GM21576 (cell line): ENCODE results near the gene NANOS1.
"Not testable (repeated sequence)": the region's sequence is repeated elsewhere in the genome, so short reads cannot be mapped to it uniquely, and the experiment has no call there.

Source experiments
- ATAC-seq: cut with Tn5 transposase; IDR thresholded peaks from one replicate; pipeline ENCODE4 v1.9.1; 2021; ENCODE audit warnings: mild to moderate bottlenecking, moderate library complexity; ENCODE audit not compliant: unreplicated experiment

NANOS1 gene

DNA sequence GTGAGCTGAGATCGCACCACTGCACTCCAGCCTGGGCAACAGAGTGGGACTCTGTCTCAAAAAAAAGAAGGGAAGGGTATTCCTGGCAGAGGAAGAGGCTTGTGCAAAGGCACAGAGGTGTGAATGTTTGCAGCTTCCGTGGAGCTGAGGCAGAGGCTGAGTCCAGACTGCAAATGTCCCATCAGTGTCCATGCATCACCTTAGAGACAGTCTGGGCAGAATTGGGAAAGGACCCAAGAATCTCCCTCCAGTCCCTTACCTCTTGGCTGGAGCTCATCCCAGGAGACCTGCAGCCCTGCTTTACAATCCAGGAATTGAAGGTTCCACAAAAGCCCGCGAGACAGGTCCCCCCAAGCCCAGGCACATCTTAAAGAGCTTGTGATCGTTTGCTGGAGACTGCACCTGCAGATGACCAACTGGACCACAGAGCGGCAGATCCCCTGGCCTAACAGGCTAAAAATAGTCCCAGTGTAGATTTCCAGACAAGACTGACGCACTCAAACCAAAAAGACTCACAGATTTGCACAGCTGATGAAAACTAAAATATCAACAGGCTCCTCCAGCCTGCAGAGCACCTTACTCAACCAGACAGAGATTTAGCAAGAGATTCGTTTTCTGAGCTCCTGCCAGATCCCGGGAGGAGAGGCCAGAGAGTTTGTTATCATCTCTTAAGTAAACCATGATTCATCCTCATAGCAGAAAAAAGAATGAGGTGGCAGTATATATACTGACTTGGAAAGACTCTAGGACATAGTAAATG lies 22.9 kb upstream of the NANOS1 start:
- no peak for ATAC-seq

DNA sequence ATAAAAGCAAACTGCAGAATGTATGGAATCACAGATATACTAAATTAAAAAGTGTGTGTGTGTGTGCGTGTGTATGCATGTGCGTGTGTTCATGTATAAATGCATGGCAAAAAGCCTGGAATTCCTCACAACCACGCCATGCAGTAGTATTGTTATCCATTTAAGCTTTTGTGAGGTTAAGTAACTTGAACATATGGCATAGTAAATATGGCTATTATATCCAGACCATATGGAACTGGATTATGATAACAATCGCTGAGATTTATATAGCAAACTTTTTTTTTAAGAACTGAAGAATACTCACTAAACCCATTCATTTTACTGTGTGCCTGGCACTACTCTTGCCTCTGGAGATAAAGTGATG lies 22.3 kb upstream of the NANOS1 start:
- ATAC-seq = no peak

DNA sequence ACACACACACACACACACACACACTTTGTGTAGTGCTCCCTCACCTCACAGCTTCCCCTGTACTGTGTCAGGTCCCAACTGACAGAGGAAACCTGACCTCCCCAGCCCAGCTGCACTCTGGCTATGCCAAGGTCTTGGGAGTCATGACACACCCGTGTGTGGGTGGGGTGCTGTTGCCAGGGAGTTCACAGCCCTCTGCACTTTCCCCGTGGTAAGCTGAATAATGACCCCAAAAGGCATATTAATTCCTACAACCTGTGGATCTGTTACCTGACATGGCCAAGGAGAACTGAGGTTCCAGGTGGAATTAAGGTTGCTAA lies 8.9 kb upstream of the NANOS1 start:
- no peak for ATAC-seq

DNA sequence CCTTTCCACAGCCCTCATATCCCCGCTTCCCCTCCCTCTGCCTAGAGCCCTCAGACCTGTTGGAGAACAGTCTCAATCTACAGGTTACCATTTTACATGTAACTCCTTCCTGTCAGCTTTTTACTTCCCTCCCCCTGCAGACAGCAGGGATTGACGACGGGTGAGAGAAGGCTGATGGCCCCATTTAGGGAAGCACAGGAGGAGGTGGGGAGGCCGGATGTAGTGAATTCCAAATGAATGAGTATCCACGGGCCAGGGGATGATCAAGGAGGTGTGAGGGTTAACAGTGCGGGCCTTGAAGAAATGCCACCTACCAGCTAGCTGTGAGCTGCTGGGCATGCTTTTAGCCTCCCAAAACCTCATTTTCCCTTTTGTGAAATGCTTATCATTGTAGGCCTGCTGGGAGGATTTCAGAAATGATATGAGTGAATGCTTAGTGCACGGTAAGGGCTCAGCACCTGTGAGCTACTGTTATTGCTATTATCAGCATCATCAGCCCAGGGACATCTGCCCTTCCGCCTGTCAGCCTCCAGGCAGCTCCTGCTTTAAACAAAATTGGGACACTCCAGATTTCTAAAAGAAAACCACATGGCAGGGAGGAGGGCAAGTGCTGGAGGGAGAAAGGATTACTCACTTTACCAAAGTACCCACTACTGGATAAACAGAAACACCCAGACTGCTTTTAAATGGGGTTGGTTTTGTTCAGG lies 6.5 kb upstream of the NANOS1 start:
- no peak for ATAC-seq

DNA sequence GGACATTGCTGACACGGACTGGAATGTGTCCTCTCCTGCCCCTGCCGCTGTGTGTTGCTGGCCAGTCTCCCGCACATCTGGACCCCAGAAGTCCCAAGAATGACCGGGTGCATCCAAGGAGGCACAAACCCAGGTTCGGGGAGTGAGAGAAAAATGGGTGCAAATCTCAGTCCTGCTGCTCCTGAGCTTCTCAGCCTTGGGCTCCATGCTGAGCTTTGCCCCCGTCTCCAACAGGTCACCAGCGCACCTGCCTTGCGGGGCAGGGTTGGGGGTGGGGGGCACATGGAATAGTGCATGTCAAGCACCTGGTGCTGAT lies 6.0 kb upstream of the NANOS1 start:
- ATAC-seq = no peak

DNA sequence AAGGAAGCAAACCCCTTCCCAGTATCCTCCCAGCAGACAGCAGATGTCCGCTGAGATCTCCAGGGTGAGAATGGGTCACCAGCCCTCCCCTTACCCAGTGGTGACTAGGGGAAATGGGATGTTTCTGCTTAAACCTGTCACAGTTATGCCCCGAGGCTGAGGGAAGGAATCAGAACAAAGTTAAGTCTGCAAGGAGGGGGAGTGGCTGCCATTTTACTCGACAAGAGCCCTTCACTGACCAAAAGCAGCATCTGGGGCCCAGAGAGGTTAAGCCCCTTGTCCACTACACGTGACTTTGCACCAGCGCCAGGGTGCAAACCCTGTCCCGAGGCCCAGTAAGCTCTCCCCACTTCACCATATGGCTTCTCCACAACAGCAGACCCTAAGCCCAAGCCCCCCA lies 4.6 kb upstream of the NANOS1 start:
- no peak for ATAC-seq

DNA sequence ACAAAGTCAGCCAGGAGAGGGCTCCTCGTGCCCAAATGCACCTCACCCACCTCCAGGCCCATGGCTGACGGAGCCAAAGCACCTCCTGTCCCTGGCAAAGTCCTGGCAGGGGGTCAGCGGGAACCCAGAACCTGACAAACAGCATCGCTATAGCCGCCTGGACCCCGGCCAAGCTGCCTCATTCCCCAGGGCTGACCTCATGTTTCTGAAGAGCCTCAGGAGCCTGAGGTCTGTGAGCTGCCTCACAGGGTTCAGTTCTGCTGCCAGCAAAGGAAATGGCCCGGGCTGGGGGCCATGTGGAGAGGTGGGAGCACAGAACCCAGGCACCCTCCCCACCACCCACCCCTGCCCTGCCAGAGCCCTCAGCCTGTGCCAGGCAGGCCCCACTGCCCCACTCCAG lies 4.2 kb upstream of the NANOS1 start:
- ATAC-seq = no peak

DNA sequence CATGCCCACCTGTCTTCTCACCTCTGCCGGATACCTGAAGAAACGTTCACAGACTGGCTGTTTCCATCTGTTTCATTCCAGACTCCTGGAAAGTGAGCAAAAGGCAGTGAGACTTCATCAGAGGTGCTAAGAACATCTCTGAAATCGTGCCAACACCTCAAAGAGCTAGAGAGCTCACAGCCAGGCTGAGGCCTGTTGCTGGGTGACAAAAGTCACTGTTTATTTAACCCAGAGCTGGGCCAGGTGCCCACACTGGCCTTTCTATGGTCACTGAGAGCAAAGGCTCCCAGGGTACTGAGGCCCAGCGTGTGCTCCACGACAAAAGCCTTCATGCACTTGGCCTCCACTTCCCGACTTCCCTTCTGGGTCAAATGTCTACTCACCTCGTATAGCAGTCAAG lies 3.7 kb upstream of the NANOS1 start:
- no peak for ATAC-seq

DNA sequence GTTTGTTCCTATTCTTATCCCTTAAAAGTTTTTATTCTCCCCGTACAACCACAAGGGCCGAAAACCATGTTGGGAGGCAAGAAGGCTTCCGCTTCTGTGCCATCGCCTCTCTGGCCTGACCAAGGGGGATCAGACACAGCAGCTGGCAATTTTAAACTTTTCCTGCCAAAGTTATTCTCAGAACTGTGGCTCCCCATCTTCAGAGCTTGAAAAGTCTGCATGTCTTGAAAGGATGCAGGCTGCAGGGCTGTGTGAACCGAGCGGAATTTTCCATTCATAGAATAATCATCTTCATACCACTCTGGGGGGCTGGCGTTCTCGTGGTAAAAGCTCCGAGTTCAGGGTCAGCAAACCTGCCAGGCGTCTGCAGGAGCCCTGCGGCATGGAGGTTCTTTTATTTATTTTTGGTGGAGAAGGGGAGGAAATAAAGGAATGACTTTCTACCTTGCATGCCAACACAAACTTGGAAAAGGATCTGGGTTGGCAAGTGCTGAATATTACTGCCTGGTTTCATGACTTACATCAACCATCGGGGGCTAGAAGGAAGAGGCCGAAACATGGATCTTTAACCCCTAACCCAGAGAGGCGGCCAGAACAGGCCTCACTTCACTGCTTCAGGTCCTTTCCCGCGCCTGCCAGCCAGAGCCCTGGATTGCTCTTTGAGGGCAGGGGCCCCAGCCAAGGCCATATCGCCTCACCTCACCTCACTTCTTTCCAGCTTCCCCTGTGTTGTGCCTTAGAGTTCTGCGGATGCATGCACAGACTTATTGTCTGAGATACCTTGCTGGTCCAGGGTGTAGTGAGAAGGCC lies 3.0 kb upstream of the NANOS1 start:
- no peak for ATAC-seq

DNA sequence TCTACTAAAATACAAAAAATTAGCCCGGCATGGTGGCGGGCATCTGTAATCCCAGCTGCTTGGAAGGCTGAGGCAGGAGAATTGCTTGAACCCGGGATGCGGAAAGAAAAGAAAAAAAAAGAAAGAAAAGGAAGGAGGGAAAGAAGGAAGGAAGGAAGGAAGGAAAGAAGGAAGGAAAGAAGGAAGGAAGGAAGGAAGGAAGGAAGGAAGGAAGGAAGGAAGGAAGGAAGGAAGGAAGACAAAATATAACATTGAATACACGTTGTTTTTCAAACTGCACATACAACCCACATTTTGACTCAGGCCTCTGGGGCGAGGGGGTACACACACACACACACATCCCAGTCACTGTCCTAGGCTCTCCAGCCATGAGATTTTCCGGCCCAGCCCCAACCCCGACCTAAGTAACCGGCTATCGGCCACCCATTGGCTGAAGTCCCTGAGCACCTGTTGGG lies 1.0 kb upstream of the NANOS1 start:
- not testable (repeated sequence) for ATAC-seq

DNA sequence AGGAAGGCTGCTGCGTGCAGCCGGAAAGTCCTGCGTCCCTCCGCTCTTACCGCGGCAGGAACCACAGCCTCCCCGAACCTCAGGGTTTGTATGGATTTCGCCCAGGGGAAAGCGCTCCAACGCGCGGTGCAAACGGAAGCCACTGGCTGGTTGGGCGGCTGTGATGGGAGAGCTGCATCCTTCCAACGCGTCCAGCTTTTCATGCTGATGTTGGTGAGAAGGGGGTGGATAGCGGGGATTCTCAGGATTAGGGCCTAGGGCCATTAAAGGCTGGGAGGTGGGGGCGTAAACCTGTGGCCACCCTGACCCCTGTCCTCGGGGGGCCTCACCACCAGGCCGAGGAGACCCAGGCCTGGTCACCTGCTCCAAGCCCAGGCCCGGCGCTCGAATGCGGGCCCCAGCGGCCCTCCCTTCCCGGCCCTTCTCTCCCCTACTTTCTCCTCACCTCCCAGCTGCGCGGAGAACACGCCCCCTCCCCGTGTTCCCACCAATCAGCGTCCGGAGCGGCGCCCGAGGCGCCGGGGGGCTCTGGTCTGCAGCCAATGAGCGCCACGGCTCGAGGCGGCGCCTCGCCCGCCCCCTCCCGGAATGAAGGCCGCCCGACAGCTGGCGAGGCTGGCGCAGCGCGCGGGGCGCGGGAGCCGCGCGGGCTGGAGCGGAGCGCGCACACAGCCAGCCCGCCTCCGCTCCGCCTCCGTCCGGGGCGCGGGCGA lies 458 bp upstream of the NANOS1 start:
- ATAC-seq = peak; percentile 51

DNA sequence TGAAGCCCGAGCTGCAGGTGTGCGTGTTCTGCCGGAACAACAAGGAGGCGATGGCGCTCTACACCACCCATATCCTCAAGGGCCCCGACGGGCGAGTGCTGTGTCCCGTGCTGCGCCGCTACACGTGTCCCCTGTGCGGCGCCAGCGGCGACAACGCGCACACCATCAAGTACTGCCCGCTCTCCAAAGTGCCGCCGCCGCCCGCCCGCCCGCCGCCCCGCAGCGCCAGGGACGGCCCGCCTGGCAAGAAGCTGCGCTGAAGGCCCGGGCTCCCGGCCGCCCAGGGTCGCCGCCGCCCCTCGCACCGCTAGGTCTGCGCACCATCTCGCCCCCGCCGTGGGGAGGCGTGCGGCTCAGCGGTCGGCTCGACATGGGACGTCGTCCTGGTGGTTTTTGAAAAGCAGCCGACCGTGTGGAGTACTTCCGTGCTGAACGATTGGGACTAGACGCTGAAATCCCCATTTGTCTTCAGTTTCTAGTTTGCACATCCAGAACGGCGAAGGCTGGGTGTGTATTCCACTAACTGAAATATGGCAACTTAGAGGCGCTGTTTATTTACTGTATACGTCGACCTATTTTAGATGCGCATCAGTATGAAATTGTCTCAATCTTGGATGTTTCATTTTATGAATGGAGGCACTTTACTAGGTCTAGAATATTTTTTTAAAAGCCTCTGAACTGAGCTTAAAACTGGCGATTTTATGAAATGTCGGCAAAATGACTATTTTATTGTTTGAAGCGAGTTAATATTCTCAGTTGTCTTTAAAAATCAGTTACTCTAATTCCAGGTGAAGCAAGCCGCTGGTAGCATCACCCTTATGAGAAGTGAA lies 1.1 kb downstream of the NANOS1 start:
- peak; percentile 49 for ATAC-seq

DNA sequence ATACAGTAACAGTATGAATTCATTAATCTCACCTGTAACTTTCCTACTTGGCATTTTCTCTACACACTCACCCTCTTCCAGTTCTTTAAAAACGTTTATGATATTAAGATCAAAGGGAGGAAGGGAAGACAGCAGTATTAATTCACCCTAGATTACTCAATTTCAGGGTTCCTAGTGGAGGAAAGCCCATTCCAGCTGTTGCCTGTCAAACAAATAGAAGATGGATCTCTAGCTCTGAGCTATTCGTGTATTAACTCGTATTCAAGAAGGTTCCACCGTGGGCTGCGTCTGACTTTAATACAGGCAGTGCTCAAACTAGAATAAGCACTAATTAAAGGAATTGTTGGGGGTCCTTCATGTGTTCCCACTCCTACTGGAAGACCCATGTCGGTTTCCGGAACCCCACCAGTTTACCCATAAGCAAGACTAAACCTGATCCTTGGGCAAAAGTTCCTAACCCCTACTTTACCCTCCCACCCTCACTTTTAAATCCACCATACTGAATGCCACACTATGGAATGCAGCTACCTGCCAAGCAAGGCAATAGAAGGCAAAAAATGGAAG lies 2.1 kb downstream of the NANOS1 start:
- ATAC-seq = no peak

DNA sequence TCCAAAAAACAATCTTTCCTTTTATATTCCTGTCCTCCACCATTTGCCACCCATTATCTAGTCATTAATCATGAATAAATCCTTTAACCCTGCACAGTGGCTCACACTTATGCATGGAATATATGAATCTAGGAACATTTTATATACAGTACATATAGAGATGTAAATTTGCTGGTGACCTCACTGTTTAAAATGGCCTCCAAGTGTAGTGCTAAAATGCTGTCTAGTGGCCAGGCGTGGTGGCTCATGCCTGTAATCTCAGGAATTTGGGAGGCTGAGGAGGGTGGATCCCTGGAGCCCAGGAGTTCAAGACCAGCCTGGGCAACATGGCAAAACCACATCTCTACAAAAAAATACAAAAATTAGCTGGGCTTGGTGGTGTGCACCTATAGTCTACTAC lies 9.6 kb downstream of the NANOS1 start:
- no peak for ATAC-seq

DNA sequence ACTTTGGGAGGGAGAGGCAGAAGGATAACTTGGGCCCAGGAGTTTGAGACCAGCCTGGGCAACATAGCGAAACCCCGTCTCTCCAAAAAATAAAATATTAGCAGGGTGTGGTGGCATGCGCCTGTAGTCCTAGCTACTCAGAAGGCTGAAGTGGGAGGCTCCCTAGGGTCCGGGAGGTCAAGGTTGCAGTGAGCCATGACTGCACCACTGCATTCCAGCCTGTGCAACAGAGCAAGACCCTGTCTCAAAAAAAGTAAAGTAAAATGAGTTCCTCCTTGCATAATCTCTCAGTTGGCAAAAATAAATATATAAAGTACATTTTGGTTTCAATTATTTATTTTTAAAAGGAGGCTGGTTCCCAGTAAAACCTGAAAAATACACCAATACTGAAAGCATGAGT lies 11.8 kb downstream of the NANOS1 start:
- ATAC-seq = no peak

DNA sequence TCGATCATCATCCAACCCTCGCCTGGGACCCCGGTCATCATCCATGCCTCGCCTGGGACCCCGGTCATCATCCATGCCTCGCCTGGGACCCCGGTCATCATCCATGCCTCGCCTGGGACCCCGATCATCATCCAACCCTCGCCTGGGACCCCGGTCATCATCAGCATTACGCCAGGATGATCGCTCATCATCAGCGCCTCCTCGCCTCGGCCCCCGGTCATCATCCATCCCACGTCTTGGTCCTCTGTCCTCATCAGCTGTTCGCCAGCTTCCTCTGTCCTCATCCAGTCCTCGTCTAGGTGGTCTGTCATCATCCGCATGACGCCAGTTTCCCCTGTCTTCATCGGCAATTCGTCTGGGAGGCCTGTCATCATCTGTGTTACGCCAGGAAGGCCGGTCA lies 12.7 kb downstream of the NANOS1 start:
- no peak for ATAC-seq

DNA sequence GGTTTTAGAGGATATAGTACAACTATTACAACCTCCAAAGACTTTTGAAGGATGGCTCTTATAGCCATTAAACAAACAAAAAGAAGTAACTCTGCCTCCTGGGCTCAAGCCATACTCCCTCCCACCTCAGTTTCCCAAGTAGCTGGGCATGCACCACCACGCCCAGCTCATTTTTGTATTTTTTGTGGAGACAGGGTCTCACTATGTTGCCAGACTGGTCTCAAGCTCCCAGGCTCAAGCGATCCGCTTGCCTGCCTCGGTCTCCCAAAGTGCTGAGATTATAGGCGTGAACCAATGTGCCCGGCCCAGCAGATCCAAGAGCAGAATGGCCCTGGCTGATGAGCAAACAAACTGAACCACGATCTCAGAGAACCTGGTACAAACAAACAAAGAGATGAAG lies 16.0 kb downstream of the NANOS1 start:
- no peak for ATAC-seq

DNA sequence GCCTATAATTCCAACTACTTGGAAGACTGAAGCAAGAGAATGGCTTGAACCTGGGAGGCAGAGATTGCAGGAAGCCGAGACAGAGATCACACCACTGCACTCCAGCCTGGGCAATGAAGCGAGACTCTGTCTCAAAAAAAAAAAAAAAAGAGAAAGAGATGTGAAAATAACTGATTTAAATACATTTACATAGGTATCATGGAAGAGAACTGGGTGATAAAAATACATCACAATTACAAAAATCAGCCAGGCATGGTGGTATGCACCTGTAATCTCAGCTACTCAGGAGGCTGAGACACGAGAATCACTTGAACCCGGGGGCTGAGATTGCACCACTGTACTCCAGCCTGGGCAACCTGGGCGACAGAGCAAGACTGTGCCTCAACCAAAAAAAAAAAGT lies 19.8 kb downstream of the NANOS1 start:
- no peak for ATAC-seq

DNA sequence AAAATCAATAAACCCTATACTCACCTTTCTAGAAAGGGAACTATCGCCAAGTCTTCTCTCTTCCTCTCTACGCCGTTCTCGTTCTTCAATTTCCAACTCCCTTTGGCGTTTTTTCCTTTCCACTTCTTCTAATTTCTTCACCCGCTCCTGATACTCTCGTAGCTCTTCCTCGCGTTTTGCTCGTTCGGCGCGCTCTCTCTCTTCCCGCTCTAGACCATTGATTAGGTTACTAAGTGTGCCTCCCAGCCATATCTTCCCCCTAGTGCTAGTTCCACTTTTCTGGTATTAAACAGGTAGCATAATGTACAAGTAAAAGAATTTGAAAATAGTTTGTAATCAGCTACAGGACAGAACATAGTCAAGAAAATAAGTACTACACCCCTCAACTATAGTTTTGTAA lies 20.3 kb downstream of the NANOS1 start:
- ATAC-seq = no peak

DNA sequence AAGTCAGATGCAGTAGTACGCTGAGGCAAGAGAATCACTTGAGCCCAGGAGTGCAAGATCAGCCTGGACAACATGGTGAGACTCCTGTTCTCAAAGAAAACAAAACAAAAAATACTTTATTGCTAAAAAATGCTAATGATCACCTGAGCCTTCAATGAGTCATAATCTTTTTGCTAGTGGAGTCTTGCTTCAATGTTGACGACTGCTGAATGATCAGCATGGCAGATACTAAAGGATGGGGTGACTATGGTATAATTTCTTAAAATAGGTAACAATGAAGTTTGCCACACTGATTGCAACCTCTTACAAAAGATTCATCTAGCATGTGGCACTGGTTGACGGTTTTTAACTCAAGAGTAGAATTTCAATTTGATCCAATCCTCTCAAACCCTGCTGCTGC lies 22.3 kb downstream of the NANOS1 start:
- ATAC-seq = no peak
